HL-60 (cell line): ENCODE measurements around the gene CYB5R4.

Experiments
- DNase-seq, 2 experiments: peaks; one replicate each; pipeline ENCODE4 v3.0.0-alpha.2; 2010 to 2020; ENCODE audit warnings: low read depth in 1 of 2, low spot score in 1 of 2
- H3K27ac ChIP-seq: fragments of 250-450 bp; sonication (Bioruptor Pico); replicated peaks from 2 replicates; pipeline ENCODE4 v1.5.1; 2020; ENCODE audit warnings: mild to moderate bottlenecking, moderate library complexity
- H3K27me3 ChIP-seq: fragments of 250-450 bp; sonication (Bioruptor Pico); 2 replicates; pipeline ENCODE4 v1.5.1; 2021; ENCODE audit warnings: mild to moderate bottlenecking, moderate library complexity; ENCODE audit not compliant: insufficient read depth, poor library complexity, severe bottlenecking
- H3K4me3 ChIP-seq: replicated peaks from 2 replicates; pipeline ENCODE4 v1.5.1; 2011; ENCODE audit warnings: mild to moderate bottlenecking, control low read depth, low read length; ENCODE audit not compliant: insufficient read depth
- CTCF ChIP-seq: IDR thresholded peaks from one replicate; pipeline ENCODE4 v1.5.1; 2011; ENCODE audit warnings: low read length, control low read depth, inconsistent platforms; ENCODE audit not compliant: insufficient read depth
- GABPA ChIP-seq: IDR thresholded peaks from 2 replicates; pipeline ENCODE4 v1.6.1; 2012; ENCODE audit warnings: low read depth
- POLR2AphosphoS5 ChIP-seq: IDR thresholded peaks from 2 replicates; pipeline ENCODE4 v1.6.1; 2012; ENCODE audit warnings: low read depth
- SPI1 ChIP-seq: IDR thresholded peaks from 2 replicates; pipeline ENCODE4 v1.6.1; 2012; ENCODE audit warnings: low read depth, mild to moderate bottlenecking, borderline replicate concordance
- TF ChIP-seq, protein P1 (sequence below): IDR thresholded peaks from 2 replicates; pipeline ENCODE4 v1.6.1; 2012; ENCODE audit warnings: low read depth; ENCODE audit not compliant: insufficient replicate concordance

CYB5R4 gene

DNA sequence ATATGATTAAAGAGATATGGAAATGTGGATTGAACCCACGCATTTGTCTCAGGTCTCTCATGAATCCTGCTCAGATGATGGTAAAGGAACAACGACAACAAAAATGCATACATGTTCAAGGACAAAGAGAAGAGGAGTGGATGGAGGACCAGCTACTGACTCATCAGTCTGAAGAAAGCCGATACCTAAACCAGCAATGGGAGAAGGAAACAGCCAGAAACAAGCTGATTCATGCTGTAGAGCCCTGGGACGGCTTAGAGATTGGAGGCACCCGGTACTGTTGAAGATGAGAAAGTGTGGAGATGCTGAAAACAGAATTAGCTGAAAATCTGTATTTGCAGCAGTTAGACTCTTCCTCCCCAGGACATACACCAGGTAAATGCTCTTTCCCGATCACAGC is 20.8 kb upstream of the CYB5R4 start:
- Histone ChIP-seq H3K27me3 (peaks cover 5% of the 10 kb centered on the region), H3K27ac (no peak overlapping the region), H3K4me3 (no peak overlapping the region)
- DNase-seq = no peak
- TF ChIP-seq SPI1 = no peak
- no peak for TF ChIP-seq POLR2AphosphoS5
- TF ChIP-seq CTCF = no peak
- TF ChIP-seq, protein P1, sequence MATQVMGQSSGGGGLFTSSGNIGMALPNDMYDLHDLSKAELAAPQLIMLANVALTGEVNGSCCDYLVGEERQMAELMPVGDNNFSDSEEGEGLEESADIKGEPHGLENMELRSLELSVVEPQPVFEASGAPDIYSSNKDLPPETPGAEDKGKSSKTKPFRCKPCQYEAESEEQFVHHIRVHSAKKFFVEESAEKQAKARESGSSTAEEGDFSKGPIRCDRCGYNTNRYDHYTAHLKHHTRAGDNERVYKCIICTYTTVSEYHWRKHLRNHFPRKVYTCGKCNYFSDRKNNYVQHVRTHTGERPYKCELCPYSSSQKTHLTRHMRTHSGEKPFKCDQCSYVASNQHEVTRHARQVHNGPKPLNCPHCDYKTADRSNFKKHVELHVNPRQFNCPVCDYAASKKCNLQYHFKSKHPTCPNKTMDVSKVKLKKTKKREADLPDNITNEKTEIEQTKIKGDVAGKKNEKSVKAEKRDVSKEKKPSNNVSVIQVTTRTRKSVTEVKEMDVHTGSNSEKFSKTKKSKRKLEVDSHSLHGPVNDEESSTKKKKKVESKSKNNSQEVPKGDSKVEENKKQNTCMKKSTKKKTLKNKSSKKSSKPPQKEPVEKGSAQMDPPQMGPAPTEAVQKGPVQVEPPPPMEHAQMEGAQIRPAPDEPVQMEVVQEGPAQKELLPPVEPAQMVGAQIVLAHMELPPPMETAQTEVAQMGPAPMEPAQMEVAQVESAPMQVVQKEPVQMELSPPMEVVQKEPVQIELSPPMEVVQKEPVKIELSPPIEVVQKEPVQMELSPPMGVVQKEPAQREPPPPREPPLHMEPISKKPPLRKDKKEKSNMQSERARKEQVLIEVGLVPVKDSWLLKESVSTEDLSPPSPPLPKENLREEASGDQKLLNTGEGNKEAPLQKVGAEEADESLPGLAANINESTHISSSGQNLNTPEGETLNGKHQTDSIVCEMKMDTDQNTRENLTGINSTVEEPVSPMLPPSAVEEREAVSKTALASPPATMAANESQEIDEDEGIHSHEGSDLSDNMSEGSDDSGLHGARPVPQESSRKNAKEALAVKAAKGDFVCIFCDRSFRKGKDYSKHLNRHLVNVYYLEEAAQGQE = no peak
- no peak for TF ChIP-seq GABPA

DNA sequence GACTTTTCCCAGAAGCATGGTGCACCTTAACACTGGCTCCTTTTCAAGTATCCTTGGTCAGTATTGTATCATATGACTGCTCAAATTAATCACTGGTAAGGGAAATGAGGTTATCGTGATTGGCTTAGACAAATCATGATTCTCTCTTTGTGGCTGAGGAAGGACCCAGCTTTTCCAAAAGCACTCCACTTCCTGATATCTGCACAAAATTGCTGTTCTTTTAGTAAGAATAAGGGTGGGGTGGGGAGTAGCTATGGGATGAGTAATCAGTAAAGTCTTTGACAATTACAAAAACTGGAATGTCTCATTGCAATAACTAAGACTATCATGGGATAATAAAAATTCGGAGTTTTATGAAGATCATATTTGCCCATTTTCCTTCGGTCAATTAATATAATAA is 15.3 kb upstream of the CYB5R4 start:
- no peak overlapping the region for H3K4me3 ChIP-seq
- no peak for DNase-seq
- TF ChIP-seq CTCF (no peak), GABPA (no peak), SPI1 (no peak), POLR2AphosphoS5 (no peak)
- TF ChIP-seq, protein P1 = no peak
- peaks cover 5% of the 10 kb centered on the region for H3K27me3 ChIP-seq
- H3K27ac ChIP-seq = no peak overlapping the region

DNA sequence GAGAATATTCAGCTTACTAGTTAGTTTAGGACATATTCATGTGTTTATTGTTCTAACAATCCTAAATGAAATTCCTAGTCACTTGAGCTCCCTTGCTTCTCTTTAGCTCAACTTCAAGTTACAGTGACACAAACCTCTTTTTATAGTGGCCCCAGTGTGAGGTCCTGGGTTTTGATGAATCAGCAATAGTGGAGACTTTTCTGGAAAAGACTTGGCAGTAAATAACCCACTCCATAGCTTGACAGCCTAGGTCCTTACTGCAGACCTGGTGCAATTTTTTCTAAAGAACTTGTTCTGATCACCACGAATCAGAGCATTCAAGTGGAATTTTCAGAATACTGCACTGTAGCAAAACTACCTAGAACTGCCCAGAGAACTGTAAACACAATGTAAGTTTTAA is 13.2 kb upstream of the CYB5R4 start:
- no peak for DNase-seq
- H3K4me3 ChIP-seq = no peak overlapping the region
- H3K27me3 ChIP-seq = no peaks in the 10 kb centered on the region
- no peak overlapping the region for H3K27ac ChIP-seq
- TF ChIP-seq GABPA (no peak), POLR2AphosphoS5 (no peak), CTCF (no peak)
- TF ChIP-seq, protein P1 = no peak
